Suprapubic skin (tissue), 4 donors: ENCODE results near the gene GOLM1. TPM values are rescaled to one million over a fixed set of nuclear protein-coding genes. Genes with fewer than 3 reads are reported as not detected.

Experiments used
- DNase-seq, 2 donors: peaks; one replicate each; pipeline ENCODE4 v3.0.0-alpha.2; 2019; ENCODE audit warnings: low spot score in 2 of 2
- H3K27ac ChIP-seq: fragments of 200-600 bp; sonication (generic); one replicate; pipeline ENCODE4 v1.5.1; 2019
- H3K27me3 ChIP-seq: fragments of 200-600 bp; sonication (generic); one replicate; pipeline ENCODE4 v1.5.1; 2019
- H3K36me3 ChIP-seq: fragments of 200-600 bp; sonication (generic); one replicate; pipeline ENCODE4 v1.5.1; 2019
- H3K4me1 ChIP-seq: fragments of 200-600 bp; sonication (generic); one replicate; pipeline ENCODE4 v1.5.1; 2019
- H3K4me3 ChIP-seq: fragments of 200-600 bp; sonication (generic); one replicate; pipeline ENCODE4 v1.5.1; 2019; ENCODE audit warnings: mild to moderate bottlenecking
- H3K9me3 ChIP-seq: fragments of 200-600 bp; sonication (generic); one replicate; pipeline ENCODE4 v1.5.1; 2019
- CTCF ChIP-seq, 2 donors: fragments of 200-600 bp in 1 of 2; fragments of 450-650 bp in 1 of 2; sonication (generic) in 1 of 2; IDR thresholded peaks; one replicate each; pipeline ENCODE4 v1.5.1; 2016 to 2019; ENCODE audit warnings: antibody characterized with exemption in 2 of 2, mild to moderate bottlenecking in 1 of 2, moderate library complexity in 1 of 2
- EP300 ChIP-seq: sonication (generic); formaldehyde crosslinking; IDR thresholded peaks from one replicate; pipeline ENCODE4 v1.6.1; 2017; ENCODE audit warnings: antibody characterized with exemption
- POLR2A ChIP-seq, 2 donors: fragments of 450-650 bp; IDR thresholded peaks; one replicate each; pipeline ENCODE4 v1.6.1; 2017; ENCODE audit warnings: antibody characterized with exemption in 2 of 2, mild to moderate bottlenecking in 2 of 2, moderate library complexity in 2 of 2
- POLR2AphosphoS5 ChIP-seq, 3 donors: sonication (generic); formaldehyde crosslinking; IDR thresholded peaks; one replicate each; pipeline ENCODE4 v1.6.1; 2017; ENCODE audit warnings: antibody characterized with exemption in 3 of 3
- WGBS: methylation state at CpG from one replicate; pipeline ENCODE4 v1.1.5; 2018; 5-methylcytosine and 5-hydroxymethylcytosine counted together
- total RNA-seq, 4 donors: library from RNA; depleted of rRNA; stranded (reverse); fragments of >200 nt; gene quantifications; one replicate each; pipeline ENCODE4 v1.1.0, GENCODE V29; 2016

GOLM1 gene
- total RNA-seq, 4 donors from 2014 or later: 6.6 to 10.6 (median 10.3) TPM

GRCh38 chr9:86079865-86080469 is 19.4 kb downstream of the GOLM1 start:
- Histone ChIP-seq H3K4me1 (no peaks in the 10 kb centered on the region), H3K9me3 (no peaks in the 10 kb centered on the region), H3K4me3 (no peak overlapping the region), H3K27ac (no peak overlapping the region), H3K36me3 (peaks cover 7% of the 10 kb centered on the region), H3K27me3 (no peaks in the 10 kb centered on the region)
- TF ChIP-seq CTCF (IDR thresholded peaks at IDR 0.05) (no peak), POLR2AphosphoS5 (IDR thresholded peaks at IDR 0.05) (no peak), POLR2A (IDR thresholded peaks at IDR 0.05) (no peak), EP300 (no peak)
- no peak for DNase-seq
- WGBS: 49% methylated on average over 5 of the region's 5 CpGs

DNA sequence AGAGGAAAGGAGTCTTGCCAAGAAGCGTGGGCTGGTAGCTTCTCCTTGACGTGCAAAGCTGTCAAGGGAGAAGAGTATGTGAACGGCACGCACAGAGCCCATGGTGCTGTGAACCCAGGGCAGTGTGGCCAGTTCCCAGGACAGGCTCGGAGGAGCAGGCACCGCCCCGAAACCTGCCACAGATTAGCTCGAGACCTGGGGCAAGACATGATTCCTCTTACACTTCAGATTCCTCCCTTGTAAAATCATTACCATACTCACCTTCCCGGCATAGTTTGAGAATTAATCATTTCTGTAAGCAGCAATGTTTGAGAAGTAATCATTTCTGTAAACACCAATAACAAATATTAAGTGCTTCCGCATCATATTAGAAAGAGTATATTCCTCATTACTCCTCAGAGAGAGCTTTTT is 19.9 kb downstream of the GOLM1 start:
- peaks cover 7% of the 10 kb centered on the region for H3K36me3 ChIP-seq
- TF ChIP-seq EP300 (no peak), POLR2A (IDR thresholded peaks at IDR 0.05) (no peak), POLR2AphosphoS5 (IDR thresholded peaks at IDR 0.05) (no peak), CTCF (IDR thresholded peaks at IDR 0.05) (no peak)
- no peaks in the 10 kb centered on the region for H3K9me3 ChIP-seq
- no peaks in the 10 kb centered on the region for H3K4me1 ChIP-seq
- DNase-seq: no peak
- H3K4me3 ChIP-seq: no peak overlapping the region
- no peaks in the 10 kb centered on the region for H3K27me3 ChIP-seq
- H3K27ac ChIP-seq: no peak overlapping the region
- 74% methylated on average over 10 of the region's 10 CpGs for WGBS

- no peak overlapping the region for H3K4me3 ChIP-seq
Measured at GRCh38 chr9:86078731-86079130, 20.6 kb downstream of the GOLM1 start.

DNA sequence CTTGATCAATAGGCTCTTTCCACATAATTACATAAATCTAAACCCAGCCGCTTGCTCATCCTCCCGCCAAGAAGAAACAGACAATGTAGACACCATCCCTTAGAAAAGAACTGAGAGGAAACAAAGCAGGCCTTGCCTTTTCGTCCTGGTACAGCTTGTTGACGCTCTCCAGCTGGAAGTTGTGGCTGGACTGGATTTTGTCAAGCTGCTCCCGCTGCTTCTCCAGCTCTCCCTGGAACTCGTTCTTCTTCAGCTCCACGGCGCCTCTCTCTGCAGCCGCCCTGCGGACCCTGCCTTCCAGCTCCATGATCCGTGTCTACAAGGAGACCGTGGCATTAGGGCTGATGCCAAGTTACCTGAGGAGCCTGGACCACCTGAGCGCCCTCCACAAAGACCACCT is 22.1 kb downstream of the GOLM1 start:
- TF ChIP-seq POLR2AphosphoS5 (IDR thresholded peaks at IDR 0.05) (no peak), CTCF (IDR thresholded peaks at IDR 0.05) (no peak), EP300 (no peak)
- DNase-seq: no peak
- H3K9me3 ChIP-seq: no peaks in the 10 kb centered on the region
- H3K4me1 ChIP-seq: no peaks in the 10 kb centered on the region
- peaks cover 7% of the 10 kb centered on the region for H3K36me3 ChIP-seq
- no peak overlapping the region for H3K4me3 ChIP-seq
- 83% methylated on average over 13 of the region's 13 CpGs for WGBS
- no peak overlapping the region for H3K27ac ChIP-seq
- H3K27me3 ChIP-seq: no peaks in the 10 kb centered on the region

More at GRCh38 chr9:86078731-86079130, 20.6 kb downstream of the GOLM1 start:
- Histone ChIP-seq H3K27me3 (no peaks in the 10 kb centered on the region), H3K4me1 (no peaks in the 10 kb centered on the region), H3K36me3 (peaks cover 7% of the 10 kb centered on the region), H3K27ac (no peak overlapping the region), H3K9me3 (no peaks in the 10 kb centered on the region)
- TF ChIP-seq CTCF (IDR thresholded peaks at IDR 0.05) (no peak), POLR2AphosphoS5 (IDR thresholded peaks at IDR 0.05) (no peak), POLR2A (IDR thresholded peaks at IDR 0.05) (no peak), EP300 (no peak)
- no peak for DNase-seq
- 85% methylated on average over 8 of the region's 8 CpGs for WGBS

DNA sequence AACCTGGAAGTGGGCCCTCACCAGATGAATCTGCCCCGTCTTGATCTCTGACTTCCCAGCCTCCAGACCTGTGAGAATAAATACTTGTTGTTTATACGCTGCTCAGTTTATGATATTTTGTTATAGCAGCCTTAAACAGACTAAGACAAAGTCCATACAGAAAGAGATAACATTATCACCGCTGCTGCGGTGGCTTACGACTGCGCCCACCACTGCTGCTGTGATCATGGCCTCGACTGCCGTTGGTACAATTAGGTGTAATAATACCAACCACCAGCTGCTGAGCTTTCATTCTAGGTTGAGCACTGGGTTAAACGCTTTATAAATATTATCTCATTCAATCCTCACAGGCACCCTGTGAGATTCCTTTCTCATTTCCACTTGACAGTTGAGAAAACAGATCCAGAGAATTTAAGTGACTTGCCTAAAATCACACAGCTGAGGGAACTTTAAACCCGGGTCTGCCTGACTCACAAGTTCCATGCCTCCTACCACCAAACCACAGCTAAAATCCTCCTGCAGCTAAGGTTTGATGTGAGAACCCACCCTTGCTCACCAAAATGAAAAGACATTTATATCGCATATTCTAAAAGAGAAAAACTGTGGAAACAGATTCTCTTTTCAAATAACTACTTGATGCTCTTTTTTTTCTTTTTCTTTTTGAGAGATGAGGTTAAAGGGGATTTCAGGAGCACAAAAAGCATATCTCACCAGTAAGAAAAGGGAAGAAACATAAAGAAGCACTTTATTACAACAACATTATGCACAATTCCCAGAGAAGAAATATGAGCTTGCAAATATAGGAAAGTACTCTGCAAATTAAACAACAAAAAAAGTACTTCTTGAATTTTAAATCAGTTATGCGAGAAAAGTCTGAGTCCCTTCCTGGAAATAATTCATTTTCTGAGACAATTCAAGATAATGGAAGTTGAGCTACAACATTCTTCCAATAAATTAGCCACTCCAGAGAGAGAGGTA is 23.9 kb downstream of the GOLM1 start:
- Histone ChIP-seq H3K27me3 (no peaks in the 10 kb centered on the region), H3K27ac (no peak overlapping the region), H3K4me1 (no peaks in the 10 kb centered on the region), H3K9me3 (no peaks in the 10 kb centered on the region), H3K4me3 (no peak overlapping the region), H3K36me3 (peaks cover 7% of the 10 kb centered on the region)
- no peak for DNase-seq
- WGBS: 90% methylated on average over 12 of the region's 12 CpGs
- TF ChIP-seq EP300: no peak
- TF ChIP-seq POLR2AphosphoS5 (IDR thresholded peaks at IDR 0.05): no peak
- no peak for TF ChIP-seq CTCF (IDR thresholded peaks at IDR 0.05)
- TF ChIP-seq POLR2A (IDR thresholded peaks at IDR 0.05): no peak
